Tibial artery (tissue), 4 donors: ENCODE results near the gene CD27.
"Not testable (repeated sequence)": the region's sequence is repeated elsewhere in the genome, so short reads cannot be mapped to it uniquely, and the experiment has no call there.

Experiments used
- DNase-seq, 2 donors: peaks; one replicate each; pipeline ENCODE4 v3.0.0-alpha.2; 2019
- H3K27ac ChIP-seq, 2 donors: fragments of 200-600 bp; sonication (generic) in 1 of 2; 1 replicate in 1 of 2; 2 replicates in 1 of 2; pipeline ENCODE4 v1.5.1; 2018 to 2019; ENCODE audit warnings: mild to moderate bottlenecking in 1 of 2
- H3K27me3 ChIP-seq, 2 donors: fragments of 200-600 bp; sonication (generic) in 1 of 2; one replicate each; pipeline versions ENCODE4 v1.5.1 to v1.6.0; 2016 to 2019
- H3K36me3 ChIP-seq, 3 donors: fragments of 200-600 bp; sonication (generic) in 2 of 3; one replicate each; pipeline ENCODE4 v1.5.1; 2016 to 2019; ENCODE audit warnings: mild to moderate bottlenecking in 2 of 3
- H3K4me1 ChIP-seq, 4 donors: fragments of 200-600 bp; sonication (generic) in 2 of 4; 1 replicate in 3 of 4; 2 replicates in 1 of 4; pipeline ENCODE4 v1.5.1; 2016 to 2019
- H3K4me3 ChIP-seq, 2 donors: fragments of 200-600 bp; sonication (generic) in 1 of 2; 1 replicate in 1 of 2; 2 replicates in 1 of 2; pipeline ENCODE4 v1.5.1; 2018 to 2019; ENCODE audit warnings: mild to moderate bottlenecking in 2 of 2
- H3K9me3 ChIP-seq, 3 donors: fragments of 200-600 bp; sonication (generic) in 1 of 3; one replicate each; pipeline ENCODE4 v1.5.1; 2016 to 2019
- intact Hi-C: fragments of 100-400 bp; cut with DNase I; formaldehyde crosslinking; loops from one replicate; pipeline ENCODE4 v1.15.0; 2023; ENCODE audit warnings: low total_unique reads
- TF ChIP-seq, protein P1 (sequence below), 2 experiments: fragments of 200-600 bp in 1 of 2; fragments of 450-650 bp in 1 of 2; IDR thresholded peaks; one replicate each; pipeline ENCODE4 v1.5.1; 2017 to 2019; ENCODE audit warnings: antibody characterized with exemption in 2 of 2, mild to moderate bottlenecking in 1 of 2, moderate library complexity in 1 of 2

Gene CD27

DNA sequence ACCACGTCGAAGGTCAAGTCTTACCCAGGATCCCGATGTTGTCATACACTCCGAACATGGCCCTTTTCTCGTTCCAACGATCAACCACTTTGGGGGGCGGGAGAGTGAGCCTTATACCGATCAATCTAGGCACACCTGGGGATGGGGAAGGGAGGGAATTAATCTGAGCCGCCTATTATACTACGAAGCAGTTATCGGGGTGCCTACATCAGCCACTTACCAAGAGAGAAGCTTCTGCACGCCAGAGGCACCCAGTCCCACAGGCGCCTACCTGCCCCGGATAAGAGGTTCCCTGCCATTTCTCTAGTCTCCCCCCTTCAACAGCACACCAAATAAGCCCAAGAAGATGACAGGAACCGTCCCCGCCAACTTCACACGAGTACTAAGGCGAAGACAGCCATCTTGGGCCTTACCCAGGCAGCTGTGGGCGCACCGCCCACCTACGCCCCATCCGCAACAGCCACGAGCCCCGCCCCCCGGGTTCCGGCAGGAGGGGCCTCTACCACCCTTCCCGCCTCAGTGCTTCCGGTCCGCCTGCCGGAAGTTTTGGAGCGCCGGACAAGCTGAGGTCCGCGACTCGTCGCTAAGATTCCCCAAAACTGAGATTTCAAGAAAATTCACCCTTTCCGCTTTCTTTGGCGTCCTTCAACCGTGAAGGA lies 48.2 kb downstream of the CD27 start, which contains the start of gene MRPL51:
MRPL51 (minus strand) TSS at position 425 of the 659 bp plus-strand sequence; CDS start at position 299, 126 bp downstream.
- no peaks in the 10 kb centered on the region for H3K27me3 ChIP-seq
- TF ChIP-seq, protein P1, sequence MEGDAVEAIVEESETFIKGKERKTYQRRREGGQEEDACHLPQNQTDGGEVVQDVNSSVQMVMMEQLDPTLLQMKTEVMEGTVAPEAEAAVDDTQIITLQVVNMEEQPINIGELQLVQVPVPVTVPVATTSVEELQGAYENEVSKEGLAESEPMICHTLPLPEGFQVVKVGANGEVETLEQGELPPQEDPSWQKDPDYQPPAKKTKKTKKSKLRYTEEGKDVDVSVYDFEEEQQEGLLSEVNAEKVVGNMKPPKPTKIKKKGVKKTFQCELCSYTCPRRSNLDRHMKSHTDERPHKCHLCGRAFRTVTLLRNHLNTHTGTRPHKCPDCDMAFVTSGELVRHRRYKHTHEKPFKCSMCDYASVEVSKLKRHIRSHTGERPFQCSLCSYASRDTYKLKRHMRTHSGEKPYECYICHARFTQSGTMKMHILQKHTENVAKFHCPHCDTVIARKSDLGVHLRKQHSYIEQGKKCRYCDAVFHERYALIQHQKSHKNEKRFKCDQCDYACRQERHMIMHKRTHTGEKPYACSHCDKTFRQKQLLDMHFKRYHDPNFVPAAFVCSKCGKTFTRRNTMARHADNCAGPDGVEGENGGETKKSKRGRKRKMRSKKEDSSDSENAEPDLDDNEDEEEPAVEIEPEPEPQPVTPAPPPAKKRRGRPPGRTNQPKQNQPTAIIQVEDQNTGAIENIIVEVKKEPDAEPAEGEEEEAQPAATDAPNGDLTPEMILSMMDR (IDR thresholded peaks at IDR 0.05) = no peak
- H3K9me3 ChIP-seq = no peaks in the 10 kb centered on the region
- peaks cover 12 to 32% (median 21%) of the 10 kb centered on the region in 3 donors for H3K36me3 ChIP-seq
- intact Hi-C loops = loop anchor here (5.0 kb wide), 1 partner anchor 39 kb away; the partner anchor contains the start of gene GAPDH
- peaks cover 0 to 27% (median 23%) of the 10 kb centered on the region in 4 donors for H3K4me1 ChIP-seq
- DNase-seq = peak; percentile 97
- H3K27ac ChIP-seq = peak within 1 kb of the TSS; percentile 94 to 97
- H3K4me3 ChIP-seq = peak within 1 kb of the TSS; percentile 75 to 97

DNA sequence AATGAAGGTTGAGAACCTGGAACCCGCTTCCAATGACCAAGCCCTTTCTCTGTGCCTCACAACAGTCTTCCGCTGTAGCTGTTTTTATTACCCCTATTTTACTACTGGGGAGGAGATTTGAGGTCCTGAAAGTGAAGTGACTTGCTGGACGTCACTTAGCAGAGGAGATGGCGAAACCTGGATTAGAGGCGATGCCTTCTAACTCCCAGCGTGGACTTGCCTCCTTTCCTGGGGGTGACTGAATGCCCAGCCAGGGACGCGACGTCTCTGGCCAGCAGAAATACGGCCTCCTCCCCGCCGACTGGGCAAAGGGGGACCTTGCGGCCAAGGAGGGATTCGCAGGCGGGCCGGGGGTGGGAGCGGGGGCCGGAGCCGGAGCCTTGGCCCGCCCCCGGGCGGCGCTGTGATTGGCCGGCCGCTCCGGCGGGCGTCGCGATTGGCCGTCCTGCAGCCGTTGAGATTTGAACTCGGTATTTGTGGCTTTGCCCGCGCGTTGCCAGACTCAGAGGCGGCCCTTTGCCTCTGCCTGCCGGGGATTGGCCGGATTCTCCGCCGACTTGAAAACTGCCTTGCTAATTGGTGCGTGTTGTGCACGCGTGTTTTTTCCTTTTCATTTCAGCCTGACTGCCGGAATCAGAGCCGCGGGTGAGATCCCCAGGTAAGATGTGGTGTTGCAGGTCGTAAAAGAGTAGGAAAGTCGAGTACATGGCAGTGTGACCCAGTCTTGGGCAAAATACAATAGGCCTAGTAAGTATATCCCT lies 48.9 kb downstream of the CD27 start, which contains the start of gene NCAPD2:
NCAPD2 (plus strand) TSS at position 606 of the 761 bp plus-strand sequence. CDS start 997 bp downstream, outside the sequence.
- intact Hi-C loops = loop anchor here (5.0 kb wide), 1 partner anchor 39 kb away; the partner anchor contains the start of gene GAPDH
- TF ChIP-seq, protein P1 (IDR thresholded peaks at IDR 0.05) = peak; percentile 54 to 65

GRCh38 chr12:6494258-6494743 lies 49.5 kb downstream of the CD27 start:
- TF ChIP-seq, protein P1 (IDR thresholded peaks at IDR 0.05) = no peak
- Histone ChIP-seq H3K36me3 (peaks cover 18 to 45% (median 31%) of the 10 kb centered on the region in 3 donors), H3K4me3 (peak overlapping the region; percentile 75 to 97), H3K4me1 (peaks cover 0 to 27% (median 23%) of the 10 kb centered on the region in 4 donors), H3K27me3 (no peaks in the 10 kb centered on the region), H3K9me3 (no peaks in the 10 kb centered on the region), H3K27ac (peak overlapping the region; percentile 94 to 97)
- no peak for DNase-seq
- intact Hi-C loops = loop anchor here (5.0 kb wide), 1 partner anchor 38 kb away; the partner anchor contains the start of gene GAPDH

More for the DNA sequence above, 48.9 kb downstream of the CD27 start, which contains the start of gene NCAPD2:
- DNase-seq = peak; percentile 97
- peaks cover 14 to 39% (median 25%) of the 10 kb centered on the region in 3 donors for H3K36me3 ChIP-seq
- H3K9me3 ChIP-seq = no peaks in the 10 kb centered on the region
- H3K4me1 ChIP-seq = peaks cover 0 to 27% (median 23%) of the 10 kb centered on the region in 4 donors
- no peaks in the 10 kb centered on the region for H3K27me3 ChIP-seq
- H3K4me3 ChIP-seq = peak within 1 kb of the TSS; percentile 75 to 97
- H3K27ac ChIP-seq = peak within 1 kb of the TSS; percentile 94 to 97

- H3K9me3 ChIP-seq = no peaks in the 10 kb centered on the region
- DNase-seq = no peak
- intact Hi-C loops = loop anchor here (5.0 kb wide), 1 partner anchor 37 kb away; the partner anchor contains the start of gene GAPDH
- TF ChIP-seq, protein P1 (IDR thresholded peaks at IDR 0.05) = no peak
- no peaks in the 10 kb centered on the region for H3K27me3 ChIP-seq
- peaks cover 18 to 52% (median 38%) of the 10 kb centered on the region in 3 donors for H3K36me3 ChIP-seq
- peak overlapping the region in 1 of 2 donors; percentile 94 for H3K27ac ChIP-seq
- H3K4me3 ChIP-seq = peak overlapping the region in 1 of 2 donors; percentile 97
- H3K4me1 ChIP-seq = peaks cover 0 to 27% (median 23%) of the 10 kb centered on the region in 4 donors
Observed at GRCh38 chr12:6494968-6495367, 50.2 kb downstream of the CD27 start.

GRCh38 chr12:6497291-6497690 lies 52.5 kb downstream of the CD27 start:
- Histone ChIP-seq H3K36me3 (peaks cover 9 to 41% (median 26%) of the 10 kb centered on the region in 3 donors), H3K4me1 (peaks cover 0 to 22% (median 19%) of the 10 kb centered on the region in 4 donors)
- H3K4me3 ChIP-seq, DNase-seq, H3K27ac ChIP-seq, intact Hi-C loops, H3K27me3 ChIP-seq, H3K9me3 ChIP-seq: not testable (repeated sequence)
